T-helper 1 cell (primary cell): ENCODE data around the gene ELAC2.

Source experiments
- DNase-seq, 5 donors: peaks; one replicate each; pipeline ENCODE4 v3.0.0-alpha.2; 2012 to 2020

The ELAC2 gene

DNA sequence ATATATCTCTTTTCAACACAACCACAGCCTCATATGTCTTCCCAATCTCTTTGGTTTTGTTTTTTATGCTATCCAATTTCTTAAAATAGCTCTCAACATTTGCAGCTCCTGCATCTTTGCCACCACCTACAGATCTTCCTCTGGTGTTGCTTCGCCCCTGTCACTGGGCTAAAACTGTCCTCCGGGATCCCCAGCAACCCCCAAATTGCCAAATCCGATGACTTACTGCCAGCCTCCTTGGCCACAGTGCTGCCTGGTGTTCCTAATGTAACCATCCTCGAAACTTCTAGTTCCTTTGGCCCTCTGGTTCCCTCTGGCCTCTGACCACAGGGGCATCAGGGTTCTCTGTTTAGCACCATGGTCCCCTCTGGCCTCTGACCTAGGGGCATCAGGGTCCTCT lies 70.8 kb downstream of the ELAC2 start:
- no peak for DNase-seq
